Upper lobe of left lung (tissue), 4 donors: Measurements from ENCODE around the gene PPM1D.

Source experiments
- CTCF ChIP-seq, 6 experiments: fragments of 450-650 bp in 4 of 6; fragments of 200-600 bp in 2 of 6; sonication (generic) in 2 of 6; IDR thresholded peaks; one replicate each; pipeline ENCODE4 v1.5.1; 2016 to 2019; ENCODE audit warnings: antibody characterized with exemption in 6 of 6
- EP300 ChIP-seq, 4 donors: sonication (generic); formaldehyde crosslinking; IDR thresholded peaks; one replicate each; pipeline ENCODE4 v1.5.1; 2017; ENCODE audit warnings: antibody characterized with exemption in 4 of 4, control low read depth in 2 of 4
- POLR2AphosphoS5 ChIP-seq, 2 donors: sonication (generic); formaldehyde crosslinking; IDR thresholded peaks; one replicate each; pipeline ENCODE4 v1.5.1; 2017; ENCODE audit warnings: antibody characterized with exemption in 2 of 2

DNA sequence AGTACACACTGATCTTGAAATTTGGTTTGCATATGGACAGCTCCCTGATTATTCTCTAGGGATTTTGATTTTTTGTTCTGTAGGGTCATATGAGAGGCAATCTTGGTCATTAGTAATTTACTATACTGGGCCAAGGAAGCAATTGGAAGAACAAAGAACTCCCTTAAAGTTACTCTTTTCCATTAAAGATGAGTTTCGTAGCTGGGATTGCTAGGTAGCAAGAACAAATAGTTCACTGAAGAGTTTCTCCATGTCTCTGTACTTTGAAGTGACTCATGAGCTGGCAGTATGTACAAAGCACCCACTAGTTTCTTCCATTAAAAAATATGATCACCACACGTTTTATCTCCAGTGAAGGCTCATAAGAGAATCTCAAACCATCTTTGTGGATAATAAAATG lies 71.5 kb downstream of the PPM1D start:
- TF ChIP-seq CTCF (IDR thresholded peaks at IDR 0.05) (no peak), POLR2AphosphoS5 (IDR thresholded peaks at IDR 0.05) (no peak), EP300 (IDR thresholded peaks at IDR 0.05) (no peak)
